OCI-M2 (cell line): Measurements from ENCODE around the gene HLA-G.
"Not testable (repeated sequence)": the region's sequence is repeated elsewhere in the genome, so short reads cannot be mapped to it uniquely, and the experiment has no call there.

Experiments
- DNase-seq: peaks from one replicate; lab custom pipeline; 2025; ENCODE audit not compliant: unreplicated experiment; lab: John Stamatoyannopoulos, UW

Gene HLA-G

GRCh38 chr6:29864037-29864810, 36.6 kb downstream of the HLA-G start:
- no peak for DNase-seq

- no peak for DNase-seq
These were observed 38.0 kb downstream of the HLA-G start for GRCh38 chr6:29865631-29866030.

GRCh38 chr6:29870104-29870503, 42.5 kb downstream of the HLA-G start:
- DNase-seq, result no peak

GRCh38 chr6:29872791-29873190, 45.2 kb downstream of the HLA-G start:
- no peak for DNase-seq

GRCh38 chr6:29875257-29875656, 47.6 kb downstream of the HLA-G start:
- DNase-seq, result no peak

GRCh38 chr6:29875734-29876133, 48.1 kb downstream of the HLA-G start:
- not testable (repeated sequence) for DNase-seq
